GM23338 (cell line): ENCODE results near the gene WSB2. TPM values are rescaled to one million over a fixed set of nuclear protein-coding genes. Genes with fewer than 3 reads are reported as not detected.

Source experiments
- ATAC-seq: fragments of 200-7000 bp; cut with Tn5 transposase; 3 replicates; pipeline ENCODE4 v1.9.1; 2020
- DNase-seq: peaks from one replicate; pipeline ENCODE4 v3.0.0-alpha.2; 2015; ENCODE audit warnings: low spot score
- H2AFZ ChIP-seq: fragments of 200-600 bp; sonication (generic); 2 replicates; pipeline ENCODE4 v1.8.0; 2016; ENCODE audit warnings: antibody characterized with exemption, mild to moderate bottlenecking, moderate library complexity
- H3F3A ChIP-seq: fragments of 200-600 bp; sonication (generic); replicated peaks from 2 replicates; pipeline ENCODE4 v1.8.0; 2017; ENCODE audit warnings: antibody characterized with exemption, mixed run types, low read depth
- H3K27ac ChIP-seq: fragments of 200-600 bp; sonication (generic); 2 replicates; pipeline ENCODE4 v1.6.1; 2016; ENCODE audit warnings: low read depth
- H3K27me3 ChIP-seq: fragments of 200-600 bp; sonication (generic); 2 replicates; pipeline ENCODE4 v1.8.0; 2016; ENCODE audit warnings: mild to moderate bottlenecking, mixed run types, moderate library complexity; ENCODE audit not compliant: insufficient read depth
- H3K36me3 ChIP-seq: fragments of 200-600 bp; sonication (generic); 2 replicates; pipeline ENCODE4 v1.8.0; 2016; ENCODE audit warnings: mild to moderate bottlenecking; ENCODE audit not compliant: insufficient read depth
- H3K4me1 ChIP-seq: fragments of 200-600 bp; sonication (generic); 2 replicates; pipeline ENCODE4 v1.8.0; 2016; ENCODE audit warnings: mild to moderate bottlenecking, moderate library complexity; ENCODE audit not compliant: insufficient read depth
- H3K4me2 ChIP-seq: fragments of 200-600 bp; sonication (generic); 2 replicates; pipeline ENCODE4 v1.7.1; 2017; ENCODE audit warnings: mixed run types
- H3K4me3 ChIP-seq: fragments of 200-600 bp; sonication (generic); 2 replicates; pipeline ENCODE4 v1.6.1; 2016; ENCODE audit warnings: mixed run types
- H3K79me2 ChIP-seq: fragments of 200-600 bp; sonication (generic); replicated peaks from 2 replicates; pipeline ENCODE4 v1.8.0; 2017; ENCODE audit warnings: mild to moderate bottlenecking; ENCODE audit not compliant: insufficient read depth
- H3K9me2 ChIP-seq: fragments of 200-600 bp; sonication (generic); 2 replicates; pipeline ENCODE4 v1.8.0; 2017; ENCODE audit not compliant: insufficient read depth
- H4K20me1 ChIP-seq: fragments of 200-600 bp; sonication (generic); replicated peaks from 2 replicates; pipeline ENCODE4 v1.8.0; 2017; ENCODE audit warnings: mild to moderate bottlenecking; ENCODE audit not compliant: insufficient read depth
- H3K27ac Mint-ChIP-seq: 2 replicates; pipeline ENCODE4 v1.8.0; 2020; ENCODE audit warnings: inconsistent platforms, mild to moderate bottlenecking, moderate library complexity, mixed read lengths
- H3K27me3 Mint-ChIP-seq: 3 replicates; pipeline ENCODE4 v1.8.0; 2022; ENCODE audit warnings: low read depth, mild to moderate bottlenecking, moderate library complexity, mixed read lengths, inconsistent platforms; ENCODE audit not compliant: insufficient read depth, poor library complexity
- H3K36me3 Mint-ChIP-seq: 3 replicates; pipeline ENCODE4 v1.8.0; 2021; ENCODE audit warnings: low read depth, mild to moderate bottlenecking, inconsistent platforms, moderate library complexity, mixed read lengths
- H3K4me1 Mint-ChIP-seq: 3 replicates; pipeline ENCODE4 v1.8.0; 2020; ENCODE audit warnings: mild to moderate bottlenecking, inconsistent platforms, mixed read lengths
- H3K4me3 Mint-ChIP-seq: 3 replicates; pipeline ENCODE4 v1.8.0; 2021; ENCODE audit warnings: moderate library complexity, mild to moderate bottlenecking, inconsistent platforms, mixed read lengths
- H3K9me3 Mint-ChIP-seq: 3 replicates; pipeline ENCODE4 v1.8.0; 2020; ENCODE audit warnings: moderate library complexity, mild to moderate bottlenecking, inconsistent platforms, mixed read lengths
- CREB1 ChIP-seq: fragments of 250-450 bp; sonication (Bioruptor Pico); IDR thresholded peaks from 2 replicates; pipeline ENCODE4 v1.5.0; 2020; ENCODE audit warnings: low read depth, mild to moderate bottlenecking, moderate library complexity
- EZH2 ChIP-seq: fragments of 200-600 bp; sonication (generic); IDR thresholded peaks from one replicate; pipeline ENCODE4 v1.8.0; 2017; ENCODE audit warnings: antibody characterized with exemption, mild to moderate bottlenecking, low read depth; ENCODE audit not compliant: unreplicated experiment
- EZH2phosphoT487 ChIP-seq: fragments of 200-600 bp; sonication (generic); IDR thresholded peaks from one replicate; pipeline ENCODE4 v1.8.1; 2018; ENCODE audit warnings: antibody characterized with exemption; ENCODE audit not compliant: unreplicated experiment
- JUNB ChIP-seq: IDR thresholded peaks from one replicate; pipeline ENCODE4 v1.6.1; 2016; ENCODE audit warnings: antibody characterized with exemption; ENCODE audit not compliant: unreplicated experiment
- NANOG ChIP-seq: IDR thresholded peaks from 2 replicates; pipeline ENCODE4 v1.6.1; 2016; ENCODE audit warnings: antibody characterized with exemption, borderline replicate concordance
- POLR2AphosphoS5 ChIP-seq: IDR thresholded peaks from 2 replicates; pipeline ENCODE4 v1.6.1; 2016; ENCODE audit warnings: antibody characterized with exemption, low read depth
- REST ChIP-seq: IDR thresholded peaks from one replicate; pipeline ENCODE4 v1.6.1; 2018; ENCODE audit warnings: antibody characterized with exemption; ENCODE audit not compliant: unreplicated experiment
- STAT1 ChIP-seq: IDR thresholded peaks from one replicate; pipeline ENCODE4 v1.6.1; 2016; ENCODE audit warnings: antibody characterized with exemption; ENCODE audit not compliant: unreplicated experiment
- ZNF114 ChIP-seq: fragments of 250-450 bp; sonication (Bioruptor Pico); IDR thresholded peaks from 2 replicates; pipeline ENCODE4 v1.5.0; 2020; ENCODE audit warnings: mild to moderate bottlenecking, moderate library complexity
- ZNF462 ChIP-seq: fragments of 250-450 bp; sonication (Bioruptor Pico); IDR thresholded peaks from 2 replicates; pipeline ENCODE4 v1.5.0; 2020; ENCODE audit warnings: mild to moderate bottlenecking, moderate library complexity
- polyA plus RNA-seq: library from polyadenylated mRNA; unstranded; fragments of >200 nt; fragmentation: Nextera tagmentation; extraction: Ambion mirVana; gene quantifications from 2 replicates; pipeline ENCODE4 v1.2.1, GENCODE V29; 2016
- total RNA-seq: library from RNA; depleted of rRNA; stranded (reverse); fragments of >200 nt; shearing (Covaris generic); gene quantifications from 2 replicates; pipeline ENCODE4 v1.2.3, GENCODE V29; 2014

WSB2 gene
- total and polyA plus RNA-seq, 2 experiments from 2014 or later, result 36.6 to 60.8 TPM

GRCh38 chr12:118098911-118099671 lies 38.1 kb upstream of the WSB2 start:
- H3K4me1 ChIP-seq, result peaks cover 18% of the 10 kb centered on the region
- TF ChIP-seq ZNF114 (CRISPR knock-in tag) (no peak), EZH2 (no peak), CREB1 (CRISPR knock-in tag) (no peak), JUNB (no peak), NANOG (no peak), ZNF462 (CRISPR knock-in tag) (no peak), REST (no peak), STAT1 (no peak), POLR2AphosphoS5 (no peak), EZH2phosphoT487 (no peak)
- H3K36me3 Mint-ChIP-seq, result peaks cover 43% of the 10 kb centered on the region
- H3K27me3 Mint-ChIP-seq, result peaks cover 2% of the 10 kb centered on the region
- H3K4me2 ChIP-seq, result no peak overlapping the region
- peaks cover 15% of the 10 kb centered on the region for H3K4me1 Mint-ChIP-seq
- H3K27me3 ChIP-seq, result no peaks in the 10 kb centered on the region
- H3K9me3 Mint-ChIP-seq, result no peaks in the 10 kb centered on the region; the same call in 2 of the 3 replicates
- peak overlapping the region; percentile 81 for H3K27ac ChIP-seq
- no peak overlapping the region for H3K4me3 Mint-ChIP-seq
- H3K79me2 ChIP-seq, result peaks cover 83% of the 10 kb centered on the region
- H3F3A ChIP-seq, result peaks cover 5% of the 10 kb centered on the region; the same call in 1 of the 2 replicates
- H3K27ac Mint-ChIP-seq, result no peak overlapping the region
- no peaks in the 10 kb centered on the region; the same call in none of the 2 replicates for H4K20me1 ChIP-seq
- H3K4me3 ChIP-seq, result no peak overlapping the region
- no peak for DNase-seq
- no peaks in the 10 kb centered on the region for H3K9me2 ChIP-seq
- H2AFZ ChIP-seq, result no peak overlapping the region
- ATAC-seq, result no peak
- H3K36me3 ChIP-seq, result peaks cover 21% of the 10 kb centered on the region
